HG02943 (cell line): Measurements from ENCODE around the gene CHMP3.
"Not testable (repeated sequence)": the region's sequence is repeated elsewhere in the genome, so short reads cannot be mapped to it uniquely, and the experiment has no call there.

ENCODE experiments used
- ATAC-seq: cut with Tn5 transposase; IDR thresholded peaks from one replicate; pipeline ENCODE4 v1.9.1; 2021; ENCODE audit warnings: mild to moderate bottlenecking, low read depth, moderate library complexity; ENCODE audit not compliant: unreplicated experiment

Gene CHMP3

GRCh38 chr2:86549963-86550725, 13.1 kb downstream of the CHMP3 start:
- ATAC-seq, result not testable (repeated sequence)

GRCh38 chr2:86549440-86549839, 13.8 kb downstream of the CHMP3 start:
- ATAC-seq, result not testable (repeated sequence)

GRCh38 chr2:86548913-86549396, 14.3 kb downstream of the CHMP3 start:
- not testable (repeated sequence) for ATAC-seq

GRCh38 chr2:86548165-86548912, 14.9 kb downstream of the CHMP3 start:
- ATAC-seq, result not testable (repeated sequence)

- ATAC-seq, result not testable (repeated sequence)
Measured at GRCh38 chr2:86545296-86545924, 17.8 kb downstream of the CHMP3 start.

GRCh38 chr2:86544278-86545099, 18.8 kb downstream of the CHMP3 start:
- ATAC-seq, result not testable (repeated sequence)

GRCh38 chr2:86543793-86544192, 19.4 kb downstream of the CHMP3 start:
- no peak for ATAC-seq

GRCh38 chr2:86543335-86543734, 19.9 kb downstream of the CHMP3 start:
- no peak for ATAC-seq

GRCh38 chr2:86542814-86543213, 20.4 kb downstream of the CHMP3 start:
- no peak for ATAC-seq

- ATAC-seq, result no peak
Measured at GRCh38 chr2:86541334-86541733, 21.9 kb downstream of the CHMP3 start.

GRCh38 chr2:86533589-86533988, 29.7 kb downstream of the CHMP3 start:
- ATAC-seq, result no peak

GRCh38 chr2:86525421-86526340, 37.6 kb downstream of the CHMP3 start:
- no peak for ATAC-seq

- no peak for ATAC-seq
Measured at GRCh38 chr2:86523491-86523890, 39.8 kb downstream of the CHMP3 start.

GRCh38 chr2:86522711-86523110, 40.5 kb downstream of the CHMP3 start:
- no peak for ATAC-seq

- ATAC-seq, result no peak
Measured at GRCh38 chr2:86521922-86522321, 41.3 kb downstream of the CHMP3 start.

- no peak for ATAC-seq
Measured at GRCh38 chr2:86520153-86520552, 43.1 kb downstream of the CHMP3 start.

- ATAC-seq, result no peak
Measured at GRCh38 chr2:86519349-86519748, 43.9 kb downstream of the CHMP3 start.

GRCh38 chr2:86518481-86518880, 44.8 kb downstream of the CHMP3 start:
- ATAC-seq, result no peak

GRCh38 chr2:86513948-86514660, 49.1 kb downstream of the CHMP3 start:
- ATAC-seq, result no peak
